HUDEP-2 (cell line): ENCODE data around the gene HIVEP3.

Source experiments
- DNase-seq, 76 experiments: peaks; one replicate each; lab custom pipeline; 2025; ENCODE audit not compliant: unreplicated experiment in 76 of 76; lab: John Stamatoyannopoulos, UW

HIVEP3 gene

DNA sequence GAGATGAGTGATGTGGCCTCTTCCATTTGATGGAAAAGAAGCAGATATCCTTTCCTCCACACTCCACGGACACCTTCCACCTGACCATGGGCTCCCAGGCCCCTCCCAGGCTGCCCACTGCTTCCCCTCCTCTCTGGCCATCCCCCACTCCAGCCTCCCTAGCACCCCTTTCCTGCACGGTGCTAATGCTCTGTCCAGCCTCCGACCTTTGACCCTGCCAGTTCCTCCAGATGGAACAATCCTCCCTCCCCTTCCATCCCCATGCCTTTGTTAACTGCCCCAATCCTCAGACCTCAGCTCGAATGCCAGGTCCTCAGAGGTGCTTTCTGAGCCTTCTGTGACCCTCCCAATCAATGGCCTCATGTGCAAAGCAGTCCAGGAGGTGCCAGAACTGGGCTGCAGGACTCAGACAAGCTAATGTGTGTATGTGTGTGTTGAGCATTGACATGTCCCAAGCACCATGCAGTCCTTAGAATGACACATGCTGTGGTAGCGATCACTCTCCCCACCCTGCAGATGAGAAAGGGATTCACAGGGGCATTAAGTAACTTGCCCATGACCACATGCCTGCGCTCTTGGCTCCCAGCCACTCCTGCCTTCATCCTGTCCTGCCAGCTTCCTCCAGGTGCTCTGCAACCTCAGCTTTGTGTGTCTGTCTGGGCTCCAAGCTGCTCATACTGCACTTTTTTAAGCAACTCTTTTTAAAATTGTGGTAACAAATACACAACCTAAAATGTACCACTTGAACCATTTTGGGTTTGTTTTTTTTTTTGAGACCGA, 370.8 kb downstream of the HIVEP3 start:
- no peak for DNase-seq

DNA sequence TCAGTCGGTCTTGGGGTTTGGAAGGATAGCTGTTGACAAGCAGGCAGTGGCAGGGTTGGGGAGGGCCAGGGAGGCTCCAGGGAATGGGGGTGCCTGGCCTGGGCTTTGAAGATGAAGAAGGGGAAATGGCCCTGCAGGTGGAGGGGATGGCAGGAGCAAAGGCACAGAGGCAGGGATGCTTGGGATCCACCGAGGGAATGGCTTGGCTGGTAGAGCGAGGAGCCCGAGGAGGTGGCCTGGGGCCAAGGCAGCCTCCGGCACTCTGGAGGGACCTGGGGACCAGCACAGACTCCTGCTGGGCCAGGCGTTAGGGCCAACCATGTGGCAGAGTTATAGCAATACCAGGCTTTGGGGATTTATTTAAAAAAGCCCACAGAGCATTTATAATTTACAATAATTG, 371.4 kb downstream of the HIVEP3 start:
- DNase-seq: no peak

DNA sequence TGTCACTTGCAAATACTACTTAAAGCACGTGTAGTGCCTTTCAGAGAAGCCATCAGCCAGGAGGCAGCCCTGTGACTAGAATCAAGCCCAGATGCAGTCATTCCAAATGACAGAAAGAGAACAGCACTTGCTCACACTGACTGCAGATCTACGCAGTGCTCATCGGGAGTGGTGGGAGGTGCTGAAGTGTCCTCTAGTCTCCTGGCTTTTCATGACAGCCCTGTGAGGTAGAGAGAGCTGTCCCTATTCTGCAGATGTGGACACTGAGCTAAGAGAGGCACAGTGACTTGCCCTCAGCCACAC, 371.9 kb downstream of the HIVEP3 start:
- no peak for DNase-seq

DNA sequence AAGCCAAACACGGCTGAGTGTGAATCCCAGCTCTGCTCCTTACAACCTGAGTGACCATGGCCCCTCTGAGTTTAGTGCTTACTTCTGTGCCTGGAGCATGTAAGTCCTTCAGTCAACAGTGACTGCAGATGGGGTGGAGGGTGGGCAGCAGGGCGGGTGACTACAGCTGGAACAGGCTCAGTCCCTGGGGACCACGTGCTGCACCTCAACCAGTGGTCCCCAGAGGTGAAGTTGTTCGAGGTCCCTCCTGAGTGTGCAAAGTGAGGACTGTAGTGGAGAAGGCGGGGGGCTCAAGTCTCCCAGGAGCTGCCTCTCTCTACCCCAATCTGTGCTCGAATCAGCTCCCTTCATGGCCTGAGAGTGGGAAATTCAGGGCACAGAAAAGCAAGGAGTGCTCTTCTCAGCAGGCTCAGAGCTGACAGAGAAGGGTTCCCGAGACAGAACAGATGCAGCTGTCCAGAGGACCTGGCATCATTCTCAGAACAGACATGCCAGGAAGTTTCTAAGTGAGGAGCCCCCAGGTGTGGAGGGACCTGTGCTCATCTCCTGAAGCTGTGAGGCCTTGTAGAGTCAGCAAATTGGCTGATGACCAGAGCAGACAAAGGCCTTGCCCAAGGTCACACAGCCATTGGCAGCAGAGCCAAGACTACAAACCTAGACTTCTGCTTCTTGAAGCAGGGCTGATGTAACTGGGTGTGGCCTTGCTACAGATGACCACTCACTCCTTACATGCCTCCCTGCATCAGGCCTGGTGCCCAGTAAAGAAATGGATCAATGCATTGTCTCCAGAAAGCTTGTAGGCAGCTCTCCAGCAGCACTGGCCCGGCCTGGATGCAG, 372.5 kb downstream of the HIVEP3 start:
- no peak for DNase-seq

DNA sequence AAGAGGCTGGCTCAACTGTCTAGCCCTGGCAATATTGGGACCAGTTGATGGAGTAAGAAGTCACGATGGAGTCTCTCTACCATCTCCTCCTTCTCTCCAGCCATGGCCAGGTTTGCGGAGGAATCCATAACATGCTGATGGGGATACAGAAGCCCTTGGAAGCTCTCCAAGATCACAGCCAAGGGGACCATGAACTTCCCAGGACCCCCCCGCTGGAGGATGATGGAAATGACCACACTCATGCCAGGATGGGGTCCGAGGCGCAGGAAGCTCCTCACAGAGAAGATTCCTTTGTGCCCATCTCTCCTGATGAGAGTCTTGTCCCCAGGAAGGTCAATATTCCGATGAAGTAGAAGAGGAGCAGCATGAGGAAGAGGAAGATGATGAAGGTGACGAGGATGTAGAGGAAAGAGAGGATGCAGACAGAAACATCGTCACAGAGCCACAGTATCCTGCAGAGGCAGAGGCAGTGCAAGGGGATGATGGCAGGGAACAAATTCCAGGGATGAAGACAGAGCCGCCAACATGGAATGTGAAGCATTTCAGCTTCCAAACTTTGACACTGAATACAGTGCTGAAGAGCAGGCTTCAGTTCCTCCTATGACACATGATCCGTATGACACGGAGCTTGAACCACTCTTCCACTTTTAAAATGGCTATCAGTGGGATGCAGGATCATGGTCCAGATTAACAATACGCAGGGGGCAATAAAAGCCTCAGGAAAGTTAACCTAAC, 376.4 kb downstream of the HIVEP3 start:
- DNase-seq: no peak

DNA sequence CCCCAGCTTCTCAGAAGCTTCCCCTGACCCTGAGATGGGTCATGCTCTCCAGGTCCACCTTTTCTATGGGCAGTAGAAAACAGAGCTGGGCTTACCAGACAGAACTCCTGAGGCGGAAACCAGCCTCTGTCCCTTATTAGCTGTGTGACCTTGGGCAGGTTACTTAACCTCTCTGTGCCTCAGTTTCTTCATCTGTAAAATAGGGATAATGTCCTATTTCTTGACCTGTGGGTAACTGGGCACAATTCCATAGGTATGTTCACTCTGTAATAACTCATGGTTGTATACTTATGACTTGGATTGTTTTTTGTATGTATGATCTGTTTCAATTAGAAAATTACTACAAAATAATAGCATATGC, 377.1 kb downstream of the HIVEP3 start:
- no peak for DNase-seq

DNA sequence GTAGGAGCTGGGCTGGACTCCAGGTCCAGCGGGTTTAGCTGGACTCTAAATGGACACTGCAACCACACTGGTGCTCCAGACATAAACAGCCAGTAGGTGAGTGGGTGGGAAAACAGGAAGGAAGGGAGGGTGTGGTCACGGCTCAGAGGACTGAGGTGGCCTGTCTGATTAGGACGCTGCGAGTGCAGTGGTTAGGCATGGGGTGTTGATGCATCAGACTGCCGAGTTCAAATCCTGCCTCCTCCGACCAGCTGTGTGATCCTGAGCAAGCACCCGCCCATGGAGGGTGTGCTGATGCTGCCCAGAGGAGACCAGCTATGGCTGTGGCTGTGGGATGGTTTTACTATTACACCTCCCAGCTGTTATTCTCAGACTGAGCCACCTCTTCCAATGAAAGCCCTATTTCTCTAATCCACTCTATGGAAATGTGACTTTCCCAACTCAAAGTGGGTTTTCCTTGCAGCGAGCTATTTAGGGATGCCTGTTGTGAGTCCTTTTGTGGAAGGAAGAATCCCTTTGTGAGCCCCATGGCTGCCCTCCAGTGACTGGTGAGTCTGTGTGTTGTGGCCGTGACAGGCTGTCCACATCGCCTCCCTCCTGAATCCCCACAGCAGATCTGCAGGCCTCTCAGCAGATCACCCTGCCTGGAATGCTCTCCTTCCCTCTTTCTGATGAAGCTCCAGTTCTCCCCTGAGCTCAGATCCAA, 377.7 kb downstream of the HIVEP3 start:
- DNase-seq: no peak

DNA sequence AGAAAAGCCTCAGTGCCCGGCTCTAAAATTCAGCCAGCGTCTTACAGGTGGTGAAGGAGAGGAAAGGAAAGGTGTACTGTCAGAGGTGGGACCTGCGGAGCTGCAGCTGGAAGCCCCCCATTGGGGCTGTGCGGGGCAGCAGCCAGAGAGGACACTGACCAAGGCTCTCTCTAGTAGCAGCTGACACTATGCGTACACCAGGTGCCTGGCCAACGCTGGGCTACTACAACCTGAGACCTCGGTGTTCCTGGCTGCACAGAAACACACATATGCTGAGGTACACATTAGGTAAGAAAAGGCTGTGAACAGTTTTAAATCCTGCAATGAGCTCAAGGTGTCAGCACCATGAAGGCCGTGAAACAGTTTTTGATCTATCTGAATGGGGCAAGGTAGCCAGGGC, 378.7 kb downstream of the HIVEP3 start:
- no peak for DNase-seq

DNA sequence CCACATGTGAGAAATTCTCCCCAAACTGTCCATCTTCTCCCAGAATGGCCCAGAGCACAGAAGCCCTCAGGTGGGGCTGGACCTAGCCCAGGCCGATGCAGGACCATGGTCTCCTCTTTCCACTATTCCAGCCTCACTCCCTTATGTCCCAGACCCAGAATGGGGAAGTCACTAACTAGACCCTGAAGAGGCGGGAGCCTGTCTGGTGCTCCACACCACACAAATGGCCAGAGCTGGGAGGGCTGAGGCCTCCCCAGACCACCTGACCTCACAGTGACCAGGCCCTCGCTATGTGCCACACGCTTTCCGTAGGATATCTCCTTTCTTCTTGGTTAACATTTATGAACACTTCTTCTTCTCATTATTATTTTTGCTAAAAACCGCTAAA, 379.3 kb downstream of the HIVEP3 start:
- no peak for DNase-seq

DNA sequence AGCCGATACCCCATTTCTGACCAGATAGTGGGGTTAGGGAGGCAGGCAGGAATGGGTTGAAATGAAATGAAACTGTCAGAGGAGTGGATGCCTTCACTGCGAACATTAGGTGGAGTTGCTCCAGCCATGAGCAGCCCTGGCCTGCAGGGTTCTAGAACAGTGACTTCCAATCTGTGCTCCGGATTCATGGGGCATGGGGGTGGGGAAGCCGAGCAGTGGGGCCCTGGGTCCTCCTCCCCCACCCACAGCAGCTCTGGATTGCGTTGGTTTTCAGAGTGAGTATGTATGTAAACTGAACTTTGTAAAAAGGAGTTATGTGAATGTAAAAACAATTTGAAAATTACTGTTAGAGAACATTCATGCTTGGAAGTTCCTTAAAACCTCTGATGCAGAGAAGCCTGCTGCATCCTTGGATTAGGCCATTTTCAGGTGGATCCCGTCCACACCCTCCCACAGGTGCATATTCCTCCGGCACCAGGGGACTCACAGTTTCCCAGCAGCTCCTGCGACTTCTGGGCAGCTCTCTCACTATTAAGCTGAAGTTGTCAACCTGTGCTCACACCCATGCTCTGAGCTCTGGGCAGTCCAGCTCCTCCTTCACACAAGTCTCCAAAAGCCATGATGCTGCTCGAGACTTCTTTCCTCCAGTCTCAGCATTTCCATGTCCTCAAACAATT, 379.8 kb downstream of the HIVEP3 start:
- no peak for DNase-seq

DNA sequence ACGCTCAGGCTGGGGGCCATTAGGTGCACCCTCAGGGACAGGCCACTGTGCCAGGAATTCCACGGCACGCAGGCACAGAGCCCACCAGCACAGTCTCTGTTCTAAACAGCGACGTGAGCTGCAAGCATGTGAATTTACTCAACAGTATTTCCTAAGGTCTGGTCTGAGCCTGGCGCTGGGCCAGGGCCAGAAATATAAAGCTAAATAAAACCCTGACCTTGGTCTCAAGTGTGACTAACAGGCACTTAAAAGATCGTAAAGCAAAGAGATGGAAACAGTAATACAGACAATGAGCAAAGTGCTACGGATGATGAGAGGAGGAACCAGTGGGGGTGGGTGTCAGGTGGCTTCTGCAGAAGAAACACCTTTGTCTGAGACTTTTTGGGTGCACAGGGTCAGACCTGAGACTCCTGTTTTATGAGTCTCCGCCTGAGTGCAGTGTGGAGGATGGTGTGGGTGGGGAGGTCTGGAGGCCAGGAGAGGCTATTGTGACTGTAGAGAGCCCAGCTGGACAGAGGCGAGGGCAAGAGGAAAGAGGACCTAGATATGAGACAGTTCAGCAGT, 380.9 kb downstream of the HIVEP3 start:
- no peak for DNase-seq

DNA sequence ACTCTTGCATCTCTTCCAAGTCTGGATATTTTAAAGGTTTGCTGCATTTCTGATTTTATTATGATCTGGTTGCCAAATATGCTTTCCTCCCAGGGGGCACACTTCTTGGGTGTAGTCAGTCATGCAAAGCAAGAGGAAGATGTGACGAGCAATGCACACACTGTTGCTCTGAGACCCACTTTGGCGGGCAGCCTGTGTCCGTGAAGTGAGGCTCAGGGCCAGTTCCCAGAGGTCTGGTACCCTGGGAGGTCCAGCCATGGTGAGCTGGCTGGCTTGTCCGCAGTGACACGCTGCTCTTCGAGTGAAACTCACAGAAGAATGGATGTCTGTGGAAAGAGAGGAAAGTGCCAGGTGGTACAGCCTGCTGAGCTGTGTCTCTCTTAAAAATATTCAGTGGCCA, 381.5 kb downstream of the HIVEP3 start:
- no peak for DNase-seq

DNA sequence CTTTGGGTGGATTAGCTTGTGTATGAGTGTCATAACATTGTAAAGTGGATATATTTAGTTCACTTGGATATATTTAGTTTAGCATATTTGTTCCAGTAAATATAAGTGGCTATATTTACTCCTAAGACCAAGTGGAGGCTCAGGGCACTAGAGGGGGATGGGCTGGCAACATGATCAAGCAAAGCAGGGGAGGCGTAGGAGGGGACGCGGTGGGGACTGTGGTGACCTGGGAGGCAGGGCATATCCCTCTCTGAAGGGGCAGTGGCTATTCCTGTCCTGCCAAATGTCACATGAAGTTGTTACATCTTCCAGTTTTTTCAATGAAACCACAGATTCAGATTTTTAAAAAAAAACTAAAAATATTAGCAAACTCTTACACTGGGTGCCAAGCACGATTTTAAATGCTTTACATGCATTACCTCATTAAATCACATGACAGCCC, 382.3 kb downstream of the HIVEP3 start:
- no peak for DNase-seq

DNA sequence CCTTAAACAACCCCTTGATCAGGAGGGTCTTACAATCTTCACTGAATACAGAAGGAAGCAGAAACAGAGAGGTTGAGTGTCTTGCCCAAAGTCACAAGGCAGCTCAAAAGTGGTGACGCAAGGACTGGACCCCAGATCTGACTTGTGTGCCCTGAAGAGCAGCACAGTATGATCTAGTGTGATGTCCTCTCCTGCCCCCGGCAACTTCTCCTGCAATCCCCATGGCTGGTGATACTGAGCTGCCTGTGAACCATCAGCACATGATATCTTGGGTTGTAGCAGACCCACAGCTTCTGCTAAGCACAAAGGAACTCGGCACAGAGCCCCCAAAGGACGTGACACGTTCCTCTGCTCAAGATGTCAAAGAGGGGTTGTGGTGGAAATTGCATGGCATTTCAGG, 383.0 kb downstream of the HIVEP3 start:
- DNase-seq: no peak

DNA sequence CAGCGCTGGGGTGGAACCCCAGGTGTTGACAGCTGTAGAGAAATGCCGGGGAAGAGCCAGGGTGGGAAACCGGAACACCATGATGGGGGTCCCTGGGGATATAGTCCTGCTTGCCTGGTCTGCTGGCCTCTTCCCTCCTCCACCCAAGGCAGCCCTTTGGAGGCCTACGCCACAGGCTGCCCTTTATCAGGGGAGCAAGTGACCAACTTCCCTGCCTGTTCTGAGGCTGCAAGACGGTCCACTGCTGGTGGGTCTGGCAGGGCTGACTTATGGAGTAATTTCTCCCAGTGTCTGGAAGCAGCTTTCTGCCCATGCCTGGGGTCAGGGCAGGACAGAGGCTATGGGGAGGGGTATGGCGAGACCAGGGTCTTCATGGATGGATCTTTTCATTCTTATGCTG, 383.4 kb downstream of the HIVEP3 start:
- no peak for DNase-seq

DNA sequence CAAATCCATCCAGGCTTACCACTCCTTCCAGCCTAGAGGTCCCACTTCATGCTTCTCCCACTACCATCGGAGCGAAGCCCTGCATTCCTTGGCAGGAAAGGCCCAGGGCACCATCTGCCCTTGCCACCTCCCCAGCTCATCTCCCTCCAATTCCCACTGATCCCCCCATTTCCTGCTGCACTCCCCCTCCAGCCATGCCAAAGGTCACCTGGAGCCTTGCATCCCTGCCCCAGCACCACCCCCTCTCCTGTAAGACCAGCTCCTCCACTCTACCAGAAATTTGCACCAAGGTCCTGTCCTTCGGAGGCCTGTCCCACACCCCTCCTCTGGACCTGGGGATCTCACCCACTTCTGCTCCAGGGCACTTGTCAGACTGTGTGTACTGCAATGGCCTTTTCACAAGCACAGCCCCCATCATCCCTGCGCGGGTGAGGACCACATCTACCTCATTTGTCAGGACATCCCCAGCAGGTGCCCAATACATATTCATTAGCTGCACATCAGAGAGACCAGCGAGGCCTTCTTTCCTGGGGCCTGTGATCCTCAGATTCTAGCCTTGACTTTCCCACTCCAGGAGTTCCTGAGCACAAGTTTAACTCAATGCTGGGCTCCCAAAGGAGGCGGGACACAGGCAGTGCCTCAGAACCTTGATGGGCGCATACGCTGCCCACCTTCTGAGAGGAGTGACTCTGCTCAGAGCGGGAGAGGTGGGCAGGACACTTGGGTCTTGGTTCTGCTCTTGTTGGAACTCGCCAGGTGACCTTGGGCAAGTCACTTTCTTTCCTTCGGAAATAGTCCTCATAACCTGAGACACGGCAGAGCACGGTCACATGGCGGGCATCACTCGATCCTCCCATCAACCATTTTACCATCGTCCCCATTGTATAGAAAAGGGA, 384.3 kb downstream of the HIVEP3 start:
- no peak for DNase-seq

DNA sequence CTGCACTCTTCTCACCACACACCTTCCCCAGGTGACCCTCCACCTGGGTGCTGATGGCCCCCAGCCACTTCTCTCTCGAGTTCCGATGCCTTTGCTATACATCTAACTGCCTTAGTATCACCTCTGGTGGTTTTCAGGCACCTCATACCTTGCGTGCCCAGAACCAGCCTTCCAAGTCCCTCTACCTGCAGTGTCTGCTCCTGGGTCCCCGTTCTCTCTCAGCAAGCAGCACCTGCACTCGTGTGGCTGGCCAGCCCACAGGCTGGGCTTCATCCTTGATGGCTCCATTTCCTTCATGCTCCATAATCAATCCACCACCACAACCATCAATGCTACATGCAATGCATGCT, 385.0 kb downstream of the HIVEP3 start:
- DNase-seq: no peak

DNA sequence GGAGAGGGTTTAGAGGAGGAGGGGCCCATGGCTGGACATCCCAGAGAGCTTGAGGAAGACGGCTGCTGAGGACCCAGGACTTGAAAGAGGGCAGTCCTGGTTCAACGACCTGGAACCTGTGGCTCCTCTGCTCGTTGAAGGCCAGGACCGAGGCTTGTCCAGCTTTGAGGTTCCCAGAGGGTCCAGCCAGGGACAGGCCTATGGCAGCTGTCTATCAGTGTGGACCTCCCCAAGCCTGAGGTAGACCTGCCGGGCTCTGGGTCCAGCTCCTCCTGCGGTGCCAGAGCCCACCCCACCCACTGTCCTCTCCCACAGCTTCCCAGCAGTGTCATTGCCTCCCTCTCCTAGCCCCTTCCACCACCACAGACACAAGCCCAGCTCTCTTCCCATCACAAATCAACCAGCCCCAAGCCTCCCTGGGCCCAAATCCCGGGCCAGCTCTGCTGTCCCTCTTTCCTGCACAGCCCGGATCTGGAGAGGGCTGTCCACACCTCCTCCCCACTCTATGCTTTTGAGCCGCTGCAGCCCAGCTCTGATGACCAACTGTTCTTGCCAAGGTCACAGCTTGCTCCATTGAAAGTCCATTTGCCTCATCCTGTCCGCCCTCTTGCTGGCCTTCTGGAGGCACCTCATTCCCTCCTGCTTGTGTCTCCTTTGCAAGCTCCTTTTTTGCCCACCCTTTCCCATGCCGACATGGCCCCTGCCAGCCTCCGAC, 385.5 kb downstream of the HIVEP3 start:
- DNase-seq: no peak
